AG10803 (cell line): ENCODE measurements around the gene STX11.
A peak's percentile ranks its signal among the peaks of the same experiment; 100 is the strongest.

ENCODE experiments used
- DNase-seq: peaks from one replicate; pipeline ENCODE4 v3.0.0; 2010; ENCODE audit warnings: low read depth
- H3K4me3 ChIP-seq: 2 replicates; pipeline ENCODE4 v1.5.1; 2011; ENCODE audit warnings: mild to moderate bottlenecking, low read length, control low read depth
- TF ChIP-seq, protein P1 (sequence below): conservative IDR thresholded peaks from 2 replicates; pipeline ENCODE4 v1.5.1; 2011; ENCODE audit warnings: mild to moderate bottlenecking, low read length, control low read depth, inconsistent platforms

STX11 gene

DNA sequence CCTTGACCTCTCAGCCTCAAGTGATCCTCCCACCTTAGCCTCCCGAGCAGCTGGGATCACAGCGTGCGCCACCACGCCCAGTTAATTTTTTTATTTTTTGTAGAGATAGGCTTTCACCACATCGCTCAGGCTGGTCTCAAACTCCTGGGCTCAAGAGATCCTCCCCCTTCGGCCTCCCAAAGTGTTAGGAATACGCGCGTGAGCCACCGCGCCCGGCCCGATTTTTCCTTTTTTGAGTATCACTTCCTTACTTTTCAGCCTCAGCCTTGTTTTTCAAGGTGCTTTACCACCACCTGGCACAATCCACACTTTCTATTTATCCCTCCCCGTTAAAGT, 791 bp upstream of the STX11 start:
- DNase-seq = no peak
- H3K4me3 ChIP-seq = peak overlapping the region; percentile 71

DNA sequence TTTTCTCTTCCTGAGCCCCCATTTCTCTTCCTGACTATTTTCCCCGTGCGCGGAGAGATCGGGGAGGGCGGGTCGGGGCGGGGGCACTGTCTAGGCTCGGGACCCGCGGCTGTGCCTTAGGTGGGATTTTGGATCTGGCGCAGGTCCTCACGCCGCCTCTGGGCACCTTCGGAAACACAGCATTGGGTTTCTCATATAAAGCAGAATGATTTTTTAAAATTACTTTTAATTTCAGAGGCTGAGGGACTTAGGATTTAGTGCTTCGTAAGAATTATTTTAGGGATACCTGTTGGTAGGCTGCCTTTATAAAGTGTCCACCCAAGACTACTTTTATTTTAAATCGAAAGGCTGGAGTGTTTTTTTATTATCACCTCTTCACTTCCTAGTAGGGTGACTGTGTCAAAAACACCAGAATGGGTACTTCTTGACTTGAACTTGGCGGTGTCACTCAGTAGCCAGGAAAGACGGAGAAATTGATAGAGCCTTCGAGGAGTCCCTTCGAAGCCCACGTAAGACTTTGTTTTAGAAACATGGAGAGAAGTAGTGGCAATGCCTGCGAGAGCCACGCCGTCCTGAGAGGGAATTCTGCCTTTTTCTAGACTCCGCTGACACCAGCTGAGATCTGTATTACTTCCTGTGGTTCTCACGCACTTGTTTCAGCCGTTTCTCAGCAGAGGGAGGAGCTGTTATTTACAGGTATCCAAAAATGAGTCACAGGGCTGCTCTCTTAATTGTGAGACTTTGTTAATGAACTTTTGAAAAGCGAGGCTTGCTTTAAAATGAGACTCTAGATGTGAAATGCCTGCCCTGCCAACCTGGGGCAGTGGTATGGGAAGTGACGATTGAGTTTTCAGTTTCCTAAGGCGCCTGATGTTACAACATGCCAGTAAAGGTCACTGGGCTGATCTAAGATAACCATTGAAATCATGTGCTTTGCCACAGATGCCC, 667 bp downstream of the STX11 start:
- peak overlapping the region; percentile 71 for H3K4me3 ChIP-seq
- TF ChIP-seq, protein P1, sequence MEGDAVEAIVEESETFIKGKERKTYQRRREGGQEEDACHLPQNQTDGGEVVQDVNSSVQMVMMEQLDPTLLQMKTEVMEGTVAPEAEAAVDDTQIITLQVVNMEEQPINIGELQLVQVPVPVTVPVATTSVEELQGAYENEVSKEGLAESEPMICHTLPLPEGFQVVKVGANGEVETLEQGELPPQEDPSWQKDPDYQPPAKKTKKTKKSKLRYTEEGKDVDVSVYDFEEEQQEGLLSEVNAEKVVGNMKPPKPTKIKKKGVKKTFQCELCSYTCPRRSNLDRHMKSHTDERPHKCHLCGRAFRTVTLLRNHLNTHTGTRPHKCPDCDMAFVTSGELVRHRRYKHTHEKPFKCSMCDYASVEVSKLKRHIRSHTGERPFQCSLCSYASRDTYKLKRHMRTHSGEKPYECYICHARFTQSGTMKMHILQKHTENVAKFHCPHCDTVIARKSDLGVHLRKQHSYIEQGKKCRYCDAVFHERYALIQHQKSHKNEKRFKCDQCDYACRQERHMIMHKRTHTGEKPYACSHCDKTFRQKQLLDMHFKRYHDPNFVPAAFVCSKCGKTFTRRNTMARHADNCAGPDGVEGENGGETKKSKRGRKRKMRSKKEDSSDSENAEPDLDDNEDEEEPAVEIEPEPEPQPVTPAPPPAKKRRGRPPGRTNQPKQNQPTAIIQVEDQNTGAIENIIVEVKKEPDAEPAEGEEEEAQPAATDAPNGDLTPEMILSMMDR = peak; percentile 30
- DNase-seq = no peak

More for the DNA sequence above, 791 bp upstream of the STX11 start:
- TF ChIP-seq, protein P1 = no peak

DNA sequence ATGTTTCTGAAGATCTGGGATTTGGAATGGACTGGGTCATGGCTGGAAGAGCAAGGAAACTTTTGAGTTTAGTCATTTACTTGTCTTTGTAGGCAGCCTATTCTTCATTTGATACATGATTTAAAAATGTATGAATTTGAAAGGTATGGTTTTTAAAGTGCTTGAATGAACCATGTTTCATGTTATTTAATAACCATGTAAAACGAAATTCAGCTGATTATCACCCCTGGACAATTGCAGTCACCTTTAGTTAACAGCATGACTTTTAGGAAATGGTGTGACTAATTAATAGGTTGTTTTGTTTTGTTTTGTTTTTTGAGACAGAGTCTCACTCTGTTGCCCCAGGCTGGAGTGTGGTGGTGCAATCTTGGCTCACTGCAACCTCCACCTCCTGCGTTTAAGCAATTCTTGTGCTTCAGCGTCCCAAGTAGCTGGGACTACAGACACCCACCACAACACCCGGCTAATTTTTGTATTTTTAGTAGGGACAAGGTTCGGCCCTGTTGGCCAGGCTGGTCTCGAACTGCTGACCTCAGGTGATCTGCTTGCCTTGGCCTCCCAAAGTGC, 2.1 kb downstream of the STX11 start:
- no peak overlapping the region for H3K4me3 ChIP-seq
- no peak for DNase-seq
- TF ChIP-seq, protein P1 = no peak

DNA sequence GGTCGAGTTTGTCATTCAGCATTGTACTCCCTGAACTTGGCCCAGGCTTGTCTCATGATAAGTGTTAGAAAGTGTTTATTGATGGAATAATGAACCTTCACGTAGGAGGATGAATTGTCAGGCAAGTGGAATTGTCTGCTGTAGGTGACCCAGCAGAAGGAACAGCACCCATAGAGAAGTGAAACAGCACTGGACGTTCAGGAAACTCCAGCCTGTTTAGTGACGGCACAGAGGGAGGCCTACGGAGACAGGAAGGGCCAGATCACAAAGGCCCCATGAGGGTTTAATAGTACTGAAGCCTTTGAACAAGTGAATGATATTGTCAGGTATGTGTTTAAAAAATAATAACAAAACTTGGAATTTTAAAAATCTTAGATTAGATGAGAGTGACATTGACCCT, 2.9 kb downstream of the STX11 start:
- no peak for DNase-seq
- no peak overlapping the region for H3K4me3 ChIP-seq
- TF ChIP-seq, protein P1 = no peak

DNA sequence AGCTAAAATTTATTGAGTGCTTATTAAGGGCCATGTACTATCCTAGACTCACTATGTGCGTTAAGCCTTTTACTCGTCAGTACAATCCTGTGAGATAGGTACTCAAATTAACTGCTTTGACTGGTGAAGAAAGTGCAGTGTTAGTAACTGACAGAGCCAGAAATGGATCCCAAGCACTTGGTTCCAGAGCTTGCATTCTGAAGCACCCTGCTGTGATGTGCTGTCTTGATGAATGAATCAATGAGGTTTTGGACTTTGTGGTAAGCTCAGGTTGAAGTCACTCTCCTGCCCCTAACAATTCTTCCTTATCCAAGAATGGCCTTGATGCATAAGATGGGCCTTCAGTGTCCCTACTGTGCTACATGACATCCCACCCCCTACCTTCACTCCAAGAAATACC, 3.7 kb downstream of the STX11 start:
- DNase-seq = no peak
- H3K4me3 ChIP-seq = no peak overlapping the region
- TF ChIP-seq, protein P1 = no peak

DNA sequence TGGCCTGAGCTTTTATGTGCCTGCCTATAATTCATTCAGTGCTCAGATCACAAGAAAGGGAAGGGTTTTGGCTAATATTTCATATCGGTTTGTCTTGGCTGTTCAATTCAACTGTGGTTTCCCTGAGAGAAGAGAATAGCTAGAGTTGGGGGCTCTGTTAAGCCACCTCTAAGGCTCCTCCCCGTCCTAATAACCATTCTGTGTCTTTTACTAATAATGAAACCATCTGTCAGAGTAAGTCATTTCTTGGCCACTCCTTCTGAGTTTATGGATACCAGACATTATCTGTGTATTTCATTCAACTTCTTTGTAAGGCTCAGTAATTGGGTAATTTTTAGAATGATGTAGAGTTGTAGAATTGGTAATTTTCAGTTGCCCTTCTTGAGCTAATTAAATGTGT, 5.2 kb downstream of the STX11 start:
- H3K4me3 ChIP-seq = no peak overlapping the region
- DNase-seq = peak; percentile 44
- TF ChIP-seq, protein P1 = no peak

DNA sequence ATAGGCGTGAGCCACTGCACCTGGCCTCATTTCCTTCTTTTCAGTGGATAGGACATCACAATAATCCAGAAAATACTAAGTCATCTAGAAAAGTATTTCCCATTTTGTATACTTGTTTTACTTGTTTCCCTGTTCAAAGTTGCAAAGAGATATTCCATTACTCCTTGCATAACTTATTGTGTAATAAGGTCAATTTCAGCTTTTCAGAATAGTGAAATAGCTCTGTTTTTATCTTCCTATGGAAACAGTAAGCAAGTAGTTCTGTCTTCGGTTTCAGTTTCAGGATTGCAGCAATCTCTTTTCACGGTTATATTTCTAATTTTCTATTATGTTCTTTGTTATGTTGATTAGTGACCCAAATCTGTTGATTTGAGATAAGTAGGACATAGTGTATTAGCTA, 6.0 kb downstream of the STX11 start:
- TF ChIP-seq, protein P1 = no peak
- peak; percentile 34 for DNase-seq
- no peak overlapping the region for H3K4me3 ChIP-seq
